Stimulated activated CD8-positive, alpha-beta memory T cell treated with anti-CD3 and anti-CD28 coated beads, Interleukin-15, amount 100 ng/mL, for 1 hour (primary cell): Measurements from ENCODE around the gene SPOCK1.

ENCODE experiments used
- DNase-seq: peaks from one replicate; pipeline ENCODE4 v3.0.0-alpha.2; 2020; ENCODE audit warnings: low read depth

SPOCK1 gene

DNA sequence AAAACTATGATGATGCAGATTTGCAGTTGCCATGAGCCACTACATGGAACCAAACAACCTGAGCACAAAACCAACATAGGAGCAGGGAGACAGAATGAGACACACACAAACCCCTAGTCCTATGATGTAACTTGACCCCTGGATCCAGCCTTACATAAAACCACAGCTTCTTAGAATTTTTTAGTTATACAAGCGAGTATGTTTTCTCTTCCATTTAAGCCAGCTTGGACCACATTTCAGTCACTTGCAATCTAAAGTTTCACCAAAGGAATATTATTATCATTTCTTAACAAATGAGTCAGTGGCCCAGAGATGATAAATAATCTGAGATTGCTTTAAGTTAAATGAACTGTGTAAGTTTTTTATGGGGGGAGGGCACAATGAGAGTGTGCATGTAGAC lies 6.8 kb downstream of the SPOCK1 start:
- DNase-seq, result no peak

DNA sequence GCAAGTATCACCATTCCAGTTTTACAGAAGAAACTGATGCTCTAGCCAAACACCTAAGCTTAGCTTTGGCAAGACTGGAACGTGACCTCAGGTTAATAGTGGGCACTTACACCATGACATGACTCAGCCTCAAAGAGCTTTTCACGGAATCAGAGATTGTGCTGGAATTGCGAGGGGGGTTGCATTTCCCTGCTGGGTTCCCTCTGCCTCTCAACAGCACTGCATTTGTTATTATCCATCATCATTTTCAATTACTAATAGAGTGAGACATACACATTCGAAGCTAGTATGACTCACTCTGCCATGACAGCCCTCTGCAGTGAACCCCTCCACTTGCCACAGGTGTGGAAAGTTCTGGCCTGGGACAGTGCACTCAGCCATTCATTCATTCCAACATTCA lies 8.0 kb downstream of the SPOCK1 start:
- no peak for DNase-seq

DNA sequence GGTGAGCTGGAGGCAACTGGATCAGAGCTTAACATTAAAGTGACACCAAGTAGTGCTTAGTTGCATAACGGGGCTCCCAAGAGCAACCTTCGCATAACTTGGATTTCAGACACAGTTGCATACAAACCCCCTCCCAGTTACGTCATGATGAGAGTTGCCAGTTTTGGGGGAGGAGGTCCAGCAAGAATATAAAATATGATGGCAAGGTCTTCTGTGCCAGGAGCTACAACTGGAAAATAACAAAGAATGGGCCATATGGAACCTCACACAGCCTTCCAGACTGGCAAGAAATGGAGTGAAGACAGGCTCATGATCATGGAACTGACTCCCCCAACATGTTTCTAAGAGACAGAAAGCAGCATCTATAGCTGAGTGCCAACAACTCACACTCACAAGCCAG lies 8.5 kb downstream of the SPOCK1 start:
- DNase-seq, result no peak

DNA sequence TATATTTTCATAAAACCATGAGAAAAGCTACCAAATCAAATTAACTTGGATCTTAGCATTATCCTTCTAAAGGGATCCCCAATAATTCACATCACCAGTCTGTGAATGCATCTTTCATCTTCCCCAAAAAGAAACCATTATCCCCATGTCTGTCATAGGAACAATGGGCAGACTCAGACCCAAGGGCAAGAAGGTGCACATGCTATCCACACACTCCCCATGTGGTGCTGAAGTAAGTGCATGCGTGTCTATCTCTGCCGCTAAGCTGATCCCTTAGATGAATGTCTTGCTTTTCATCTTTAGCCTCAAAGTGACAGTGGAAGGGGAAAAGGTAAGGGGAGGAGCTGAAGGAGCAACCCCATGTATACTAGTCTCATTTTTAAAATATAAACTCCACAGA lies 10.2 kb downstream of the SPOCK1 start:
- DNase-seq, result no peak

DNA sequence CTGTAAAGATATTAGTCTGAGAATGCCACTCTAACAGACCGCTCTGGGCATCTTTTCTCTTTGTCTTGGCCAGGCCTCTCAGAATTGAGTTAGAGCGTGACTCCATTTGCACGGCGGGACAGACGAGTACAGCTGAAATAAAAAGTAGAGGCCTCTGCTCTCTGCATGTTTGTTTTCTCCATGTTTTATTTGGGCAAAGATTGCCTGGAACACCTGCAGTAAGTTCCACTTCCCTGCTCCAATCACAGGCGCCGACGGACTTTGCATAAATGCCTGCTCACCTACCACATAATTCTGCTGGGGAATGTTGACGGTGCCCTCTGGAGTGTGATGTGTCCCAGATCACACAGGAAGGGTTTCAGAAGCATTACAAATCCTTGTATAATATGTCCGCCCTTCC lies 10.6 kb downstream of the SPOCK1 start:
- DNase-seq, result no peak

DNA sequence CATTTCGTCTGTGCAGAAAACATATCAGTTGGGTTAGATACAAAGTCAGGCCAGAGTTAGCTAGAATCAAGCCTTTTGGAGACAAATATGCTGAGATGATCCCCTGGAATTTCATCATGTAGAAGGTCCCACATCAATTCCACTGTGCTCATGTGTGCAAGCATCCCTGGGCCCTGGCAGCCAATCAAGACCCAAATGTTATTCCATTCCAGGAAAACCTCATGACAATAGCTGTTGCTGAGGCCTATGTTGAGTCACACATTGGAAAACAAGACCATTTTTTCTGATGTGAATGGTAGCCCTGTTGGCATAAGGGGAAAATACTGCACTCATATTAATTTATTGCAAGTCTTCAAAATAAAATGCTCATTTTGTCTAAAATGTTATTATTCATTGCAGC lies 11.5 kb downstream of the SPOCK1 start:
- DNase-seq, result no peak

DNA sequence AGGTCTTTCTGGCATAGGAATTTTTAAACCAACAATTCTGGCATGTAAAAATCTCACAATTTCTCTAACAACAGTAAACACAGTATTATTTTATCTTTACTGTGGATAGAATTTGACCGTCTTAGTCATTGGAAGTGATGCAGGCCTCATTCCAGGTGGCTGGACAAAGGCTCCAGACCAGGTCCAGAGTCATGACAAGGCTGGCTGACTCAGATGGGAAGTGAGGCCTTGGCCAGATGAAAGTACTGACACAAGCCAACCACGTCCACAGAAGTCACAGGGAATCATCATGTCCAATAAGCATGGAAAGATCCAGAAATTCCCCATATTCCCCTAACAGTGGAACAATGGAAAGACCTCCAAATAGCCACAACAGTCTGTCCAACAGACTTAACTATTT lies 12.4 kb downstream of the SPOCK1 start:
- no peak for DNase-seq

DNA sequence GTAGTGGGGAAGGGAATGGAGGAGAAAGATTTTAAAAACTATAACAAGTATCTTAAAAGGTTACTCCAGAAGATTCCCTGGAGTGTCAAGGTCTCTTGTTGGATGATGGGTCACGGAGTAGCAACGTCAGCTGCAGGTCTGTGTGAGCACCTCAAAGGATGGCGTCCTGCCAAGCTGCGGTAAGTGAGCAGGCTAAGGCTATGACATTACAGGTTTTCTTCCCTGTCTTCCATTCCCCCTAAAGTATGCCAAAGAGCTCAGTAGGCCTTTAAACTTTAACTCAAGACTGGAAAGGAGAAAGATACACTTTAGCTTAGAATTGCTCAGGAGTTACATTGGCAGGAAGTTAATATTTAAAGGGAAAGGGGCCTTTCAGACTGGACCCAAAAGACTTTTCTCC lies 17.5 kb downstream of the SPOCK1 start:
- no peak for DNase-seq

DNA sequence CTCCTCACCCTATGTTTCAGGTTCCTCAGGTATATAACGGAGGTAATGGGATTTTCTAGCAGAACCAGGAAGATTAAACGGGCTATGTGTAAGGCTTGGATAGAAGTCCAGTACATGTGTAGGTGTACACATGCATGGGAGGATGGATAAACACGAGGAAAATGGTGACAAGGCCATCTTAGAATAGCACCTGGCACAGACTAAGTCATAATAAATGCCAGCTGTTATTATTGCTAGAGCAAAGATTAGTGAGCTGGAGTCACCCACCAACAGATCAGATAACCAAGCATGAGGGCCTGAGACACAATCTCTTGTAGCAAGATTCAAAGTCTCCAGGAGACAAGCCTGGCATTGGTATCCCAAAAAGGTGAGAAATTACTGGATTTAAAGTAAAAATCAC lies 21.1 kb downstream of the SPOCK1 start:
- no peak for DNase-seq

DNA sequence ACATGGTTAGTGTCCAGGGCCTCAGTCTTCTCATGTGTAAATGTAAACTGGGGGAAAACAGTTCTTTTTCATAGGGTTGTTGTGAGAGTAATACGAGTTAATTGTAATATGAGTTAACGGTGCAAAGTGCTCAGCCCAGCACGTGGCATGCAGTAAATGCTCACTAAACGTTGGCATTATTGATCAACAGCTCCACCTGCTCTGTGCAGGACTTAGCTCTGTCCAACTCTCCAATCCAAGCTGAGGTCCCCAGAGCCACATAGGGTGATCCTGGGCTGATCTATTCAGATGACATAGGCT lies 28.3 kb downstream of the SPOCK1 start:
- no peak for DNase-seq

DNA sequence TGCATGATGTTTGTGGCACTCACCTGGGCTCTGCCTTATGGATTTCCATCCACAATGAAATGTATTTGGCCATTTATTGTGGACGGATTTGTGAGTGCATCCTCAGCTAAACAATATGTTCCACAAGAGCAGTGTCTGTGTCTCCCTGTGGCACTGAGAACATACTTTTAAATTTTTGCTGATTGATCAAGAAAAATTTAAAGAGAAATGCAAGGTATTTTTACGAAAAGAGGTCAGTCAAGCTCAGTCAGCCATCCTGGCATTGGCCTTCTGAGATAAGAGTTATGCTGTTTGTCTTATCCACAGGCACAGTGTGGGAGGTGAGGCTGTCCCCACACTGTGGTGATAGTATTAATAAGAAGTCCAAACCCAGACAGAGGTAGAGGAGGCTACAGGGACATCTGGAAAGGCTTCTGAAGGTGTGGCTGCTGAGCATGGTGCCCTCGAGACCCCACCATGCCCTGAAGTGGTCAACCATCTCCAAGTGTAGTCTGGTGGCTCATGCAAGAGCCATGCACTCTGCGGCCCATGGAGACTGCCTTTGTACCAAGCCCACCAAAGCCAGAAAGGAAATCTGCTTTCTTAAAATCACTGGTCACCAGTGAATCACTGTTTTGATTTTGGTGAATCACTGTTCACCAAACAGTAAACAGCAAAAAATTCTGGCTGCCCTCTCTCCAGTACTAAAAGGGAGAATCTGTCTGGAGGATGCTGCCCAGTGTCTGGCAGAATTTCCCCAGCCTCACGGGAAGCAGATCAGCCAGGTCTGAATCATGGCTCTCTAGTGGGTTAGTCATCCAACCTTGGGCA lies 28.8 kb downstream of the SPOCK1 start:
- no peak for DNase-seq

DNA sequence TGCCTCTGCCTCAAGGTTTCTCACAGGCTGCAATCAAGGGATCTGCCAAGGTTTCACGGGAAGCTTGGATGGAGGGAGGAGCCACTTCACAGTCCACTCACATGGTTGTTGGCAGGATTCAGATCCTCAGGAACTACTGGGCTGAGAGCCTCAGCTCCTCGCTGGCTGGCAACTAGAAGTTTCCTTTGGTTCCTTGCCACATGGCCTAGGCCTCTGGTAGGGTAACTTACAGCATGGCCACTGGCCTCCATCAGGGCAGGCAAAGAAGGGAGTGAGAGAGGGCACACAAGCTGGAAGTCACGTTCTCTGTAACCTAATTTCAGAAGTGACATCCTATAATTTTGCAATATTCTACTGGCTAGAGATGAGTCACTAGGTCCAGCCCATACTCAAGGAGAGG lies 32.2 kb downstream of the SPOCK1 start:
- DNase-seq, result no peak

DNA sequence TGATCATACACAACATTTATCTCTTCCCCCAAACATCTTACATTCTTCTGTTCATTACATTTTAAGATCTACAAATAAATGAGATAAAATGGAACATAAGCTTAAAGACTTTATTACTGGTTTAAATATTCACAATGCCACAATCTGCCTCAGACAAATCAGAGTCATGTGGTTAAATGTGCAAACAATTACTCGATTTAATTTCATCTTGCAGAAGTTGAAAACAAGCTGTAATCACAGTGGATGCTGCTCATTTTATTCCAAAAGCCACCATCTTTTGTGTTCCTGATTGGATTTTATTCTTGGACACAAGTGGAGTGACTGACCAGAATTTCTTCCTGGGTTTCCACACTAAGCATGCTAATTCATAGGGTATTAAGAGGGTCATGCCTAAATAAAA lies 33.2 kb downstream of the SPOCK1 start:
- no peak for DNase-seq

DNA sequence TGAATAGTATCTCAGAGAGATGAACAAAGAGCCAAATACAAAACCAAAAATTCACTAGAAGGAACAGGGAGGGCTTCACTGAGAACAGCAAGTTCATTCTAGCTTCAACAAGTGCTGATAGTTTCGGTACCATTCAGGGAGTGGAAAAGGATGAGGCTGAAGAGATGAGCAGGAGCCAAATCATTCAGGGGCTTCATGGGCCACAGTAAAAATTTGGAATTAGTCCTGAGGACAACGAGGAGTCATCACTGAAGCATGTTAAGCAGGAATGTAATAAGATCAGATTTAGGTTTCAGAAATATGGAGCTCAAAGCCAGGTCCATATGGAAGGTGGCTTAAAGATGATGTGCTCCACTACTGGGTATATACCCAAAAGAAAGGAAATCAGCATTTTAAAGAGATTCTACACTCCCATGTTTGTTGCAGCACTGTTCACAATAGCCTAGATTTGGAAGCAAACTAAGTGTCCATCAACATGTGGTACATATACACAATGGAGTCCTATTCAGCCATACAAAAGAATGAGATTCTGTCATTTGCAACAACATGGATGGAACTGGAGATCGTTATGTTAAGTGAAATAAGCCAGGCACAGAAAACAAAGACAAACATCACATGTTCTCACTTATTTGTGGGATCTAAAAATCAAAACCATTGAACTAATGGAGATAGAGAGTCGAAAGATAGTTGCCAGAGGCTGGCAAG lies 36.2 kb downstream of the SPOCK1 start:
- DNase-seq, result no peak

DNA sequence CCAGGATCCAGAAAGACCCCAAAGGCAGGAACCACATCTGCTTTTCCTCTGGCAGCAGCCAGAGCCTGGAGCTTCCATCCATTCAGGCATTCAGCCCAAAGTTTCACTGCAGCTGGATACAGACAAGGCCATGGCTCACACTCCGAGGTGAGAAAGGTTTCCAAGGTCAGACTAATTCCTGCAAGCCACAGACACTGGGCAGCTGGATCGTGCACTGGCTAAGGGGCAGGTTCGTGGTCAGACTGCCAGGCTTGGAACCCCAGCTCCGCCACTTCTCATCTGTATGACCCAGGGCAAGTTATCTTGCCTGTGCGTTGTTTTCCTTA lies 36.9 kb downstream of the SPOCK1 start:
- DNase-seq, result no peak

DNA sequence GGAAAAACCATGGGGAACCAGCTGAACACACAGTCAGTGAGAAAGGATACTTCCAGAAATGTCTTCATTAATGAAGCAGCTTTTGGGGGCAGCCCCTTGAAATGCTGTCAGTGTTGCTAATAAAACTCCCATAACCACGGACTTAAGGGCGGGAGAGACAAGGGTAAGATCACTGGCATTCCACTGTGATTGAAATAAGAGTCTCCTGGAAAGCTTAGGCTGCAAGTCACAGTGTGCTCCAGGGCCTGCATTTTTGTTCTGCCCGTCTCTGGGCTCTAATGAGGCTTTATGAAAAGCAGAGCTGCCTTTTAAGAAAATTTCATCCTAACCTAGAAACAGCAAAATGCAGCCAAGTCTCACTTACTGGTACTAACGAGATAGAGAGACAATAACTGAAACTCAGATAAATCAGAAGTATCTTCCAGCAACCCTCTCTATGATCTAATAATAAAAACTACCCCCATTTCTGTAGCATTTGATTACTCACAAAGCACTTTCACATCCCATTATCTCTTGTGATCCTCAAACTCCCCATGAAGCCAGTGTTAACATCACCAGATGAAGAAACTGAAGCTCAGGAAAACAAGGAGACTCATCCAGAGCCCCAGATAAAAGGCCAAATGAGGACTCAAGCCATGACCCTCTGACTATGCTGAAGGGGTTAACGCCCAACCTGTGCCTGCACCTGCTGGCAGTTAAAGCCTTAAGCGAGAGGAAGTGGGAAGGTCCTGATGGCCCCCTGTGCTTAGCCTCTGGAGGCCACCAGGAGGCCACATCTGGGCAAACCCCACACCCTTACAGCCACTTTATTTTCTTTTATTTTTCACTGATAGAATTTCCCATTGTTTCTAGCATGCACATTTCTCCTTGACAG lies 37.5 kb downstream of the SPOCK1 start:
- DNase-seq, result no peak

DNA sequence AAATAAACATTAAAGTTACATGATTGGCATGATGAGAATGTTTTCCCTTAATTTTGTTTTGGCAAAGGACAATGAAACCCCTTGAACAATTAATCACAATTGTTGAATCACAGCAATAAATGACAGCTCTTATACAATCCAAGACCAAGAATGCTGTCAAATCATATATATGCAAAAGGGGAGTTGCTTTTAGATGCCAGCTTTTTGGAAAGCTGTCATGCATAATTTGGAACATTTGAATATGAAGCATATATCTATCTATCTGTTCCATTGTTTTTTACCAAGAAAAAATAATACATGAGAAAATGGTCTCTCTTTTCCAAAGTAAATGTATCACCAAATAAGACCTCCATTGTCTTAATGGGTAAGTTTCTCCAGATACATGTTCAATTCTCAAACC lies 44.5 kb downstream of the SPOCK1 start:
- no peak for DNase-seq

DNA sequence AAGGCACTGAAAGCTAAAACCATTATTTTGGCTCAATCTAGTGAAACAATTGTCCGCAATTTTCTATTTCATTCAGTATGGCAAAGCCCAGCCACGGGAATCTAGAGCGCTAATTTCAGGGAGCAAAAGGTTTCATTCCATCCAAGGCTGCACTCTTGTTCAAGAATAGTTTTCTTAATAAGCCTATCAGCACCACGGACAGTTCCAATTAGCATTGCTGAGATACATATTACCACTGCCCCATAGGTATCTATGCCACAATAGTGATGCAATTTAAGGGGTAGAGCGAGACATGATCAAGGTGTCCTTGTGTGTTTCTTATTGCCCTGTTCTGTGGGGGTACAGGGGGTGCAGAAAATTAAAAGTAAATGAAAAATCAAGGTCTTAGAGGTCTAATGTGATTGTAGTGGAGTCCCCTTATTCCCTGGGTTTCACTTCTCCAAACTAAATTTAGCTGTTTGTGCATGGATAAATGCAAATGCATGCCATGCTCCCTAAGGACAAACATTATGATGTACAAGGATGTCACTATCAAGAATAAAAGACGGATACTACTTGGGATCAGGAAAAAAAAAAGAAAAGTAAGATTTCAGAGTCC lies 45.5 kb downstream of the SPOCK1 start:
- DNase-seq, result no peak

DNA sequence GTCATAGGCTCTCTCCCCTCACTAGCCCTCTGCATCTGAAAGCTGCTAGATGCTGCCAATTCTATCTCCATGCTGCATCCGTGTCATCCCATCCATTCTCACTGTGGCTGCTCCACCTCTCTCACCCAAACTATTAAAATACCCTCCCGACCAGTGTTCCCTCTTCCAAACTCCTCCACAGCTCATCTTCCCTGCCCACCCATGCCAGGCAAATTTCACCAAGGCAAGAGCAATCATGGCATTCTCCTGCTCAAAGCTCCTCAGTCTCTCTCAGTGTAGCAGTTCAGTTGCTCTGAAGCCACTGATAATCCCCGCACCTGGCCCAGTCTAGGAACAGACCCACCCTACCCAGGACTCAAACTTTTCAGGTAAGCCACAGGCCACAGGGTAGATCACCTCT lies 48.4 kb downstream of the SPOCK1 start:
- no peak for DNase-seq

DNA sequence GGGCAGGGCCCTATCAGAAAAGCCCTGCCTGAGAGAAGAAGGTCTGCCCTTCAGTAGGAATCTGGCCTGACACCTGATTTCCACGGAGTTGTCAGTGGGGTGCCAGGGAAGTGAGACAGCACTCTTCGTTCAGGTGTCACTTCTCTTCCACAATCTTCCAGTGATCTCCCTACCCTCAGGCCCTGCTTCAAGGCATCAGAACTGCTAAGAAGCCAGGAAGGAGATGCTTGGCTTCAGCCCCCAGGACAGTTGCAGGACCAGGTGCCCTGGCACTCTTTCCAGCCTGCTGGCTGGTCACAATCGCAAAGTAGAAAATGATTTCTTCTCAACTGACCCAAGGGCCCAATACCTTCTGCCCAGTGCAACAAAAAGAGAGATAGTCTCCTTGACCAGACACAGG lies 50.3 kb downstream of the SPOCK1 start:
- no peak for DNase-seq

DNA sequence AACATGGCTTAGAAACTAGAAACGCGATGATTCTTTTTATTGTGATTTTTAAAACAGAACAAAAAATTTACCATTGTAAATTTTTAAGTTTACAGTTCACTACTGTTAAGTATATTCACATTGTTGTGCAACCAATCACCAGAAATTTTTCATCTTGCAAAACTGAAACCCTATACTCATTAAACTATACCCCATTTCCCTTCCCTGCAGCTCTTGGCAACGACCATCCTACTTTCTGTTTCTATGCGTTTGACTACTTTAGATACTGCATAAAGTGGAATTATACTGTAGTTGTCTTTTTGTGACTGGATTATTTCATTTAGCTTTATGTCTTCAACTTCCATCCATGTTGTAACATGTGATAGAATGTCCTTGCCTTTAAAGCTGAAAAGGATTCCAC lies 52.5 kb downstream of the SPOCK1 start:
- no peak for DNase-seq

DNA sequence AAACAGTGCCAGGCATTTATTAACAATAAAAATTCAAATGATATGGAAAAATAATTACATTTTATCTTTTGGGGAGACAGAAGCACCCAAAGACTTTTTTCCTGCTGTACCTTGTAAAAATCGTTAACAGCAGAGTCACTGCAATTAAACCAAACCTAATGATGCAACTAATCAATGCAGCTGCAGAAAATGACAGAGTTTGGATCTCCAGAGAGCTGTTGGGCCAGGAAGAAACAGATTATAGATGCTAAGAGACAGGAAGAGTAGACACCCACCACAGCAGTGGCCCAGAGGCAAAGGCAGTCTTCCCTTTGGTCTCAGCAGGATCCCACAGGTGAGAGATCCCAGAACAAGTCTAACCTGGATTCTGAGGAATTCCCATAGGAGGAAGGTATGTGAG lies 53.0 kb downstream of the SPOCK1 start:
- DNase-seq, result no peak

DNA sequence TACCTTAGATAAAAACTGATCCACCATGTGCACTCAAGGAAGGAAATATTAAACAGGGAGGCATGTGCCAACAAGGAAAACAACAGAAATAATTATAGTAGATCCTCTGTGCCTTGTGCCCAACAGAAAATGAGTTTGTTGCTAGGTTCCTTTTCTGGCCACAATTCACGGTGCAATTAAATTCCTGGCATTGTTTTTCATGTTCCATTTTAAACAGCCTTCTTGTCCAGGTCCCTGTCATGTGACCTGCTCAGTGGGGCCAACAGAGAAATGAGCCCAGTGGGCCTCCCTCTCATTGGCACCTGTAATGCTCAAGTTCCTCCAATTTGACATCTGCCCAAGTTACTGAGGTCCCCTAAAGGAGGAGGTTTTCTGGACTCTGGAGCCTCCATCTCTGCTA lies 56.5 kb downstream of the SPOCK1 start:
- DNase-seq, result no peak
